IMR-90 (cell line): ENCODE results near the gene BCAS1.

Experiments
- BHLHE40 ChIP-seq: fragments of 150-350 bp; IDR thresholded peaks from 2 replicates; pipeline ENCODE4 v1.6.1; 2016; ENCODE audit warnings: mild to moderate bottlenecking, low read depth, low read length
- CEBPB ChIP-seq: IDR thresholded peaks from 2 replicates; pipeline ENCODE4 v1.6.1; 2012; ENCODE audit warnings: low read depth, low read length, improper control_type of control experiment
- CTCF ChIP-seq: conservative IDR thresholded peaks from 2 replicates; pipeline ENCODE4 v1.5.1; 2012; ENCODE audit warnings: mild to moderate bottlenecking, low read depth, low read length, improper control_type of control experiment
- ELK1 ChIP-seq: fragments of 150-350 bp; IDR thresholded peaks from 2 replicates; pipeline ENCODE4 v1.6.1; 2016; ENCODE audit warnings: low read depth, mild to moderate bottlenecking, low read length, moderate library complexity, borderline replicate concordance
- MAFK ChIP-seq: IDR thresholded peaks from 2 replicates; pipeline ENCODE4 v1.6.1; 2012; ENCODE audit warnings: low read depth, low read length, improper control_type of control experiment
- MAZ ChIP-seq: IDR thresholded peaks from 2 replicates; pipeline ENCODE4 v1.6.1; 2012; ENCODE audit warnings: low read depth, mild to moderate bottlenecking, low read length, improper control_type of control experiment, moderate library complexity, borderline replicate concordance
- MXI1 ChIP-seq: IDR thresholded peaks from 2 replicates; pipeline ENCODE4 v1.6.1; 2012; ENCODE audit warnings: low read depth, mild to moderate bottlenecking, low read length, moderate library complexity, borderline replicate concordance
- POLR2A ChIP-seq: IDR thresholded peaks from 2 replicates; pipeline ENCODE4 v1.6.1; 2012; ENCODE audit warnings: mild to moderate bottlenecking, low read depth, low read length
- RAD21 ChIP-seq: IDR thresholded peaks from 2 replicates; pipeline ENCODE4 v1.6.1; 2012; ENCODE audit warnings: low read length, improper control_type of control experiment
- RFX5 ChIP-seq: IDR thresholded peaks from 2 replicates; pipeline ENCODE4 v1.8.0; 2012; ENCODE audit warnings: low read depth, mild to moderate bottlenecking, low read length, moderate library complexity
- SMC3 ChIP-seq: fragments of 150-350 bp; IDR thresholded peaks from 2 replicates; pipeline ENCODE4 v1.6.1; 2016; ENCODE audit warnings: low read depth, mild to moderate bottlenecking, antibody characterized with exemption, low read length, moderate library complexity
- USF2 ChIP-seq: fragments of 150-350 bp; IDR thresholded peaks from 2 replicates; pipeline ENCODE4 v1.6.1; 2017; ENCODE audit warnings: mild to moderate bottlenecking, antibody characterized with exemption, low read length, low read depth

- TF ChIP-seq CTCF (no peak), MXI1 (no peak), CEBPB (no peak), RAD21 (no peak), POLR2A (no peak), USF2 (no peak), MAZ (no peak), ELK1 (no peak), BHLHE40 (no peak), MAFK (no peak), SMC3 (no peak), RFX5 (no peak)
These were observed 154.3 kb downstream of the BCAS1 start for GRCh38 chr20:53916173-53916512.
